ENCODE results near the gene CEP72.
"Not testable (repeated sequence)": the region's sequence is repeated elsewhere in the genome, so short reads cannot be mapped to it uniquely, and the experiment has no call there.

Gene CEP72

GRCh38 chr5:574906-575305, 37.2 kb upstream of the CEP72 start:
- Mint-ChIP-seq H3K9me3 (peaks cover 14% of the 10 kb centered on the region), H3K4me1 (no peaks in the 10 kb centered on the region), H3K27ac (no peak overlapping the region), H3K36me3 (no peaks in the 10 kb centered on the region), H3K4me3 (no peak overlapping the region)
- DNase-seq (ENCODE audit: low spot score in 2 of 2) = no peak
- no peak for ATAC-seq

- no peak for DNase-seq (ENCODE audit: low spot score in 2 of 2)
- Mint-ChIP-seq H3K27ac (no peak overlapping the region), H3K4me3 (no peak overlapping the region), H3K4me1 (no peaks in the 10 kb centered on the region), H3K36me3 (no peaks in the 10 kb centered on the region), H3K9me3 (peaks cover 14% of the 10 kb centered on the region)
- ATAC-seq = no peak
Measured at GRCh38 chr5:575636-576035, 36.5 kb upstream of the CEP72 start.

GRCh38 chr5:577214-577613, 34.9 kb upstream of the CEP72 start:
- not testable (repeated sequence) for H3K36me3 Mint-ChIP-seq; ATAC-seq; DNase-seq (ENCODE audit: low spot score in 2 of 2); H3K4me1 Mint-ChIP-seq; H3K4me3 Mint-ChIP-seq; H3K27ac Mint-ChIP-seq
- peaks cover 14% of the 10 kb centered on the region for H3K9me3 Mint-ChIP-seq

GRCh38 chr5:577800-578199, 34.3 kb upstream of the CEP72 start:
- no peak overlapping the region for H3K27ac Mint-ChIP-seq
- H3K9me3 Mint-ChIP-seq = peaks cover 14% of the 10 kb centered on the region
- no peaks in the 10 kb centered on the region for H3K4me1 Mint-ChIP-seq
- no peaks in the 10 kb centered on the region for H3K36me3 Mint-ChIP-seq
- ATAC-seq (no peak), DNase-seq (ENCODE audit: low spot score in 2 of 2) (no peak)
- H3K4me3 Mint-ChIP-seq = no peak overlapping the region

- H3K9me3 Mint-ChIP-seq = peaks cover 14% of the 10 kb centered on the region
- no peak overlapping the region for H3K27ac Mint-ChIP-seq
- H3K4me3 Mint-ChIP-seq = no peak overlapping the region
- no peak for ATAC-seq
- no peak for DNase-seq (ENCODE audit: low spot score in 2 of 2)
- no peaks in the 10 kb centered on the region for H3K4me1 Mint-ChIP-seq
- H3K36me3 Mint-ChIP-seq = no peaks in the 10 kb centered on the region
Measured at GRCh38 chr5:579211-579610, 32.9 kb upstream of the CEP72 start.

- DNase-seq (ENCODE audit: low spot score in 2 of 2) (no peak), ATAC-seq (peak; percentile 26)
- Mint-ChIP-seq H3K4me1 (no peaks in the 10 kb centered on the region), H3K9me3 (peaks cover 14% of the 10 kb centered on the region), H3K36me3 (no peaks in the 10 kb centered on the region), H3K27ac (no peak overlapping the region), H3K4me3 (no peak overlapping the region)
Measured at GRCh38 chr5:579746-580366, 32.3 kb upstream of the CEP72 start.

GRCh38 chr5:580436-580835, 31.7 kb upstream of the CEP72 start:
- no peak overlapping the region for H3K27ac Mint-ChIP-seq
- peaks cover 9% of the 10 kb centered on the region for H3K9me3 Mint-ChIP-seq
- H3K4me3 Mint-ChIP-seq = no peak overlapping the region
- no peaks in the 10 kb centered on the region for H3K4me1 Mint-ChIP-seq
- DNase-seq (ENCODE audit: low spot score in 2 of 2) (no peak), ATAC-seq (no peak)
- H3K36me3 Mint-ChIP-seq = no peaks in the 10 kb centered on the region

GRCh38 chr5:581266-581665, 30.9 kb upstream of the CEP72 start:
- H3K4me1 Mint-ChIP-seq = no peaks in the 10 kb centered on the region
- ATAC-seq (no peak), DNase-seq (ENCODE audit: low spot score in 2 of 2) (no peak)
- no peak overlapping the region for H3K4me3 Mint-ChIP-seq
- no peak overlapping the region for H3K27ac Mint-ChIP-seq
- H3K9me3 Mint-ChIP-seq = peaks cover 3% of the 10 kb centered on the region
- H3K36me3 Mint-ChIP-seq = no peaks in the 10 kb centered on the region

GRCh38 chr5:581941-582340, 30.2 kb upstream of the CEP72 start:
- DNase-seq (ENCODE audit: low spot score in 2 of 2) (no peak), ATAC-seq (no peak)
- Mint-ChIP-seq H3K4me3 (no peak overlapping the region), H3K9me3 (no peaks in the 10 kb centered on the region), H3K36me3 (no peaks in the 10 kb centered on the region), H3K27ac (no peak overlapping the region), H3K4me1 (no peaks in the 10 kb centered on the region)

- H3K9me3 Mint-ChIP-seq; ATAC-seq; H3K4me1 Mint-ChIP-seq; H3K36me3 Mint-ChIP-seq; DNase-seq (ENCODE audit: low spot score in 2 of 2); H3K4me3 Mint-ChIP-seq; H3K27ac Mint-ChIP-seq: not testable (repeated sequence)
Measured at GRCh38 chr5:582445-582844, 29.7 kb upstream of the CEP72 start.

- H3K9me3 Mint-ChIP-seq = no peaks in the 10 kb centered on the region
- H3K4me1 Mint-ChIP-seq = no peaks in the 10 kb centered on the region
- ATAC-seq = no peak
- DNase-seq (ENCODE audit: low spot score in 2 of 2) = no peak
- H3K4me3 Mint-ChIP-seq = no peak overlapping the region
- no peaks in the 10 kb centered on the region for H3K36me3 Mint-ChIP-seq
- no peak overlapping the region for H3K27ac Mint-ChIP-seq
Measured at GRCh38 chr5:582936-583635, 29.1 kb upstream of the CEP72 start.

- H3K27ac Mint-ChIP-seq = no peak overlapping the region
- H3K4me1 Mint-ChIP-seq = no peaks in the 10 kb centered on the region
- DNase-seq (ENCODE audit: low spot score in 2 of 2) (no peak), ATAC-seq (no peak)
- H3K36me3 Mint-ChIP-seq = no peaks in the 10 kb centered on the region
- H3K9me3 Mint-ChIP-seq = no peaks in the 10 kb centered on the region
- no peak overlapping the region for H3K4me3 Mint-ChIP-seq
Measured at GRCh38 chr5:583645-584044, 28.5 kb upstream of the CEP72 start.

GRCh38 chr5:584216-584615, 27.9 kb upstream of the CEP72 start:
- Mint-ChIP-seq H3K9me3 (no peaks in the 10 kb centered on the region), H3K4me1 (no peaks in the 10 kb centered on the region)

GRCh38 chr5:584846-585245, 27.3 kb upstream of the CEP72 start:
- Mint-ChIP-seq H3K9me3 (no peaks in the 10 kb centered on the region), H3K4me3 (no peak overlapping the region), H3K4me1 (no peaks in the 10 kb centered on the region), H3K36me3 (no peaks in the 10 kb centered on the region), H3K27ac (no peak overlapping the region)
- no peak for DNase-seq (ENCODE audit: low spot score in 2 of 2)
- ATAC-seq = no peak

More at GRCh38 chr5:584216-584615, 27.9 kb upstream of the CEP72 start:
- Mint-ChIP-seq H3K27ac (no peak overlapping the region), H3K36me3 (no peaks in the 10 kb centered on the region), H3K4me3 (no peak overlapping the region)
- DNase-seq (ENCODE audit: low spot score in 2 of 2) = no peak
- no peak for ATAC-seq

GRCh38 chr5:585556-585955, 26.6 kb upstream of the CEP72 start:
- Mint-ChIP-seq H3K36me3 (no peaks in the 10 kb centered on the region), H3K9me3 (no peaks in the 10 kb centered on the region), H3K4me3 (no peak overlapping the region), H3K27ac (no peak overlapping the region), H3K4me1 (no peaks in the 10 kb centered on the region)
- DNase-seq (ENCODE audit: low spot score in 2 of 2) (no peak), ATAC-seq (no peak)

GRCh38 chr5:585962-586628, 26.0 kb upstream of the CEP72 start:
- Mint-ChIP-seq H3K27ac (no peak overlapping the region), H3K36me3 (no peaks in the 10 kb centered on the region), H3K4me1 (no peaks in the 10 kb centered on the region), H3K4me3 (no peak overlapping the region), H3K9me3 (no peaks in the 10 kb centered on the region)
- no peak for ATAC-seq
- no peak for DNase-seq (ENCODE audit: low spot score in 2 of 2)
